ENCODE results near the gene ERP29. TPM values are rescaled to one million over a fixed set of nuclear protein-coding genes. Genes with fewer than 3 reads are reported as not detected.
A peak's percentile ranks its signal among the peaks of the same experiment; 100 is the strongest.
"Not testable (repeated sequence)": the region's sequence is repeated elsewhere in the genome, so short reads cannot be mapped to it uniquely, and the experiment has no call there.

The ERP29 gene
- polyA plus RNA-seq, 3 donors from 2014 or later: 106 to 137 (median 119) TPM

DNA sequence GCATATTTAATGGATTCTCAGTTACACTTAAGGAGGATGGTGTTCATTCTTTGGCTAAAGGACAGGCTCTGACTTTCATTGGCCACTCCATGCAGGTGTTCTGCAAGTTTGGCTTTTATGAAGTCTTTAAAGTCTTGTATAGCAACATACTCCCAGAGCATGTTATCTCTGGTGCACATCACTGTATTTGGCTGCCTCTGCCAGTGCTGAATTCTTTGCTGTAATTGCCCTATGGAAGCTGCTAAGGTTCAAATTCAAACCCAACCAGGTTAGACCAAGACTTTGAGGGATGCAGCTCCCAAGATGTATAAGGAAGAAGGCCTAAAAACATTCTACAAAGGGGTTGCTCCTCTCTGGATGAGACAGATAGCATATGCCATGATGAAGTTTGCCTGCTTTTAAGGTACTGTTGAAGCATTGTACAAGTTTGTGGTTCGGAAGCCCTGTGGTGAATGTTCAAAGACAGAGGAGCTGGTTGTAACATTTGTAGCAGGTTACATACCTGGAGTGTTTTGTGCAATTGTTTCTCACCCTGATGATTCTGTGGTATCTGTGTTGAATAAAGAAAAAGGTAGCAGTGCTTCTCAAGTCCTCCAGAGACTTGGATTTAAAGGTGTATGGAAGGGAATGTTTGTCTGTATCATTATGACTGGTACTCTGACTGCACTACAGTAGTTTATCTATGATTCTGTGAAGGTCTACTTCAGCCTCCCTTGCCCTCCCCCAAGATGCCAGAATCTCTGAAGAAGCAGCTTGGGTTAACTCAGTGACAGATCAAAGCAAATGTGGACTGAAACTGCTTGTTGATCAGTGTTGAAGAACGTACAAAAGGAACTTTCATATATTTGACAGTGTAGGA lies 19.7 kb upstream of the ERP29 start:
- Mint-ChIP-seq H3K4me1 (peaks cover 38 to 44% of the 10 kb centered on the region in 2 donors), H3K27ac (peak overlapping the region; percentile 22 to 90 (median 82)), H3K36me3 (peaks cover 10 to 12% (median 12%) of the 10 kb centered on the region in 3 donors), H3K4me3 (peak overlapping the region; percentile 80 to 91 (median 87)), H3K27me3 (ENCODE audit: low read depth in 3 of 3) (no peaks in the 10 kb centered on the region), H3K9me3 (no peaks in the 10 kb centered on the region)
- no peak for DNase-seq

GRCh38 chr12:111994211-111995111 lies 18.8 kb upstream of the ERP29 start:
- peaks cover 8 to 12% (median 10%) of the 10 kb centered on the region in 3 donors for H3K36me3 Mint-ChIP-seq
- not testable (repeated sequence) for H3K9me3 Mint-ChIP-seq; H3K27me3 Mint-ChIP-seq (ENCODE audit: low read depth in 3 of 3)
- peaks cover 38 to 48% of the 10 kb centered on the region in 2 donors for H3K4me1 Mint-ChIP-seq
- peak overlapping the region; percentile 80 to 91 (median 87) for H3K4me3 Mint-ChIP-seq
- peak; percentile 23 to 55 (median 34) for DNase-seq
- H3K27ac Mint-ChIP-seq: peak overlapping the region; percentile 22 to 94 (median 85)

DNA sequence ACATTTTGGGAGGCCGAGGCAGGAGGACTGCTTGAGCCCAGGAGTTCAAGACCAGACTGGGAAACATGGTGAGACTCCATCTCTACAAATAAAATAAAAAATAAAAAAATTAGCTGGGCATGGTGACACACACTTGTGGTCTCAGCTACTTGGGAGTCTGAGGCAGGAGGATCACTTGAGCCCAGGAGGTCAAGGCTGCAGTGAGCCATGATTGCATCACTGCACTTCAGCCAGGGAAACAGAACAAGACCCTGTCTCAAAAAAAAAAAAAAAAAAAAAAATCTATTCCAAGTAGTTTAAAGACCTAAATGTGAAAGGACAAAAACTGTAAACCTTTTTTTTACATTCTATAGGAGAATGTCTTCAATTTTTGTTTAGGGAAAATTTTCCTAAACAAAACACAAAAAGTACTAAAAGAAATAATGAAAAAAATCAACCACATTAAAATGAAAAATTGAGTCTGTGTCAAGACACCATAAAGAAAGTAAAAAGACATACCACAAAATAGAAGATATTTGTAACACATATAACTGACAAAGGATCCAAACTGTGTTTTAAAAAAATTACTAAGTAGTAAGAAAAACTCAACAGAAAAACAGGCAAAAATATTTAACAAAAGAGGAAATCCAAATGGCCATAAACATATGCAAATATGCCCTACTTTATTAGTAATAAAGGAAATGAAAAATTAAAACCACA lies 17.3 kb upstream of the ERP29 start:
- Mint-ChIP-seq H3K4me3 (peak overlapping the region in 1 of 5 donors; percentile 18), H3K36me3 (peaks cover 5 to 8% (median 7%) of the 10 kb centered on the region in 3 donors), H3K27me3 (ENCODE audit: low read depth in 3 of 3) (no peaks in the 10 kb centered on the region), H3K27ac (peak overlapping the region in 1 of 6 donors; percentile 4), H3K4me1 (peaks cover 44 to 59% of the 10 kb centered on the region in 2 donors), H3K9me3 (no peaks in the 10 kb centered on the region)
- no peak for DNase-seq

- Mint-ChIP-seq H3K27ac (peak overlapping the region in 3 of 6 donors; percentile 0 to 66 (median 14)), H3K36me3 (peaks cover 0 to 5% (median 3%) of the 10 kb centered on the region in 3 donors), H3K9me3 (no peaks in the 10 kb centered on the region), H3K4me1 (peaks cover 51 to 67% of the 10 kb centered on the region in 2 donors), H3K27me3 (ENCODE audit: low read depth in 3 of 3) (no peaks in the 10 kb centered on the region), H3K4me3 (no peak overlapping the region)
- DNase-seq: no peak
Measured at GRCh38 chr12:111997300-111997699, 15.9 kb upstream of the ERP29 start.

DNA sequence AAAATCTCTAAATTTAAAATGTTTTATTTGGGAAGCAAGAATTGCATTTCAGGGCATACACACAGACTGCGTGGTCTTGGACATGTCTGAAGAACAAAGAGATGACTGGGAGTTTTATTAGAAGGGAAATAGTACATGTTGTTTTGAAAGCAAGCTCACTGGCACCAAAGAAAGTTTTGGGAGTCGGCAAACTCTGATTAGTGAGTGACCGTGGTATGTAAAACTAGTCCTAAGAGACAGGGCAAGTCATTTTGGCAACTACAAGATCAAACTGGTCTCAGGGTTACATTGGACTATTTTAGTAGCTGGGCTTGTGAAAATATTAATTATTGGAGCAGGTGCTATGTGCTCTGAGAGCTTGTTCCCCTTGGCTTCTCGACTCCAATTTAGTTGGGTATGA lies 15.2 kb upstream of the ERP29 start:
- Mint-ChIP-seq H3K9me3 (no peaks in the 10 kb centered on the region), H3K27ac (peak overlapping the region in 2 of 6 donors; percentile 59 to 79), H3K36me3 (peaks cover 0 to 11% (median 9%) of the 10 kb centered on the region in 3 donors), H3K4me3 (no peak overlapping the region), H3K4me1 (peaks cover 53 to 70% of the 10 kb centered on the region in 2 donors), H3K27me3 (ENCODE audit: low read depth in 3 of 3) (no peaks in the 10 kb centered on the region)
- DNase-seq: no peak

- H3K4me1 Mint-ChIP-seq: peaks cover 44 to 60% of the 10 kb centered on the region in 2 donors
- H3K27ac Mint-ChIP-seq; H3K4me3 Mint-ChIP-seq; H3K27me3 Mint-ChIP-seq (ENCODE audit: low read depth in 3 of 3); H3K9me3 Mint-ChIP-seq; DNase-seq: not testable (repeated sequence)
- peaks cover 0 to 11% (median 11%) of the 10 kb centered on the region in 3 donors for H3K36me3 Mint-ChIP-seq
Measured at GRCh38 chr12:111999129-111999528, 14.1 kb upstream of the ERP29 start.

- DNase-seq: no peak
- Mint-ChIP-seq H3K27ac (peak overlapping the region in 5 of 6 donors; percentile 72 to 92 (median 80)), H3K4me1 (peaks cover 29 to 46% of the 10 kb centered on the region in 2 donors), H3K36me3 (peaks cover 0 to 14% (median 11%) of the 10 kb centered on the region in 3 donors), H3K9me3 (no peaks in the 10 kb centered on the region), H3K27me3 (ENCODE audit: low read depth in 3 of 3) (no peaks in the 10 kb centered on the region), H3K4me3 (peak overlapping the region in 3 of 5 donors; percentile 18 to 47 (median 46))
Measured at GRCh38 chr12:112000820-112001219, 12.4 kb upstream of the ERP29 start.

GRCh38 chr12:112001576-112001975 lies 11.7 kb upstream of the ERP29 start:
- Mint-ChIP-seq H3K27ac (peak overlapping the region; percentile 28 to 92 (median 81)), H3K9me3 (no peaks in the 10 kb centered on the region), H3K36me3 (peaks cover 0 to 14% (median 11%) of the 10 kb centered on the region in 3 donors), H3K4me3 (peak overlapping the region; percentile 49 to 87 (median 73)), H3K27me3 (ENCODE audit: low read depth in 3 of 3) (no peaks in the 10 kb centered on the region), H3K4me1 (peaks cover 26 to 38% of the 10 kb centered on the region in 2 donors)
- DNase-seq: no peak

DNA sequence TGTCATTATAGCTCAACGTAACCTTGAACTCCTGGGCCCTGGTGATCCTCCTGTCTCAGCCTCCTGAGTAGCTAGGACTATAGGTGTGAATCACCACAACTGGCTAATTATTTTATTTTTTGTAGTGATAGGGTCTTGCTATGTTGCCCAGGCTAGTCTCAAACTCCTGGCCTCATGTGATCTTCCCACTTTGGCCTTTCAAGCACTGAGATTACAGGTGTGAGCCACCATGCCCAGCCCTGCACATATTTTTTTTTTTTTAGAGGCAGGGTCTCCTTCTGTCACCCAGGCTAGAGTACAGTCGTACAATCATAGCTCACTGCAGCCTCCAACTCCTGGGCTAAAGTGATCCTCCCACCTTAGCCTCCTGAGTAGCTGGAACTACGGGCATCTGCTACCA lies 9.2 kb upstream of the ERP29 start:
- Mint-ChIP-seq H3K27me3 (ENCODE audit: low read depth in 3 of 3) (no peaks in the 10 kb centered on the region), H3K36me3 (peaks cover 0 to 10% (median 6%) of the 10 kb centered on the region in 3 donors), H3K27ac (no peak overlapping the region), H3K4me3 (no peak overlapping the region), H3K4me1 (peaks cover 26 to 32% of the 10 kb centered on the region in 2 donors), H3K9me3 (no peaks in the 10 kb centered on the region)
- no peak for DNase-seq

DNA sequence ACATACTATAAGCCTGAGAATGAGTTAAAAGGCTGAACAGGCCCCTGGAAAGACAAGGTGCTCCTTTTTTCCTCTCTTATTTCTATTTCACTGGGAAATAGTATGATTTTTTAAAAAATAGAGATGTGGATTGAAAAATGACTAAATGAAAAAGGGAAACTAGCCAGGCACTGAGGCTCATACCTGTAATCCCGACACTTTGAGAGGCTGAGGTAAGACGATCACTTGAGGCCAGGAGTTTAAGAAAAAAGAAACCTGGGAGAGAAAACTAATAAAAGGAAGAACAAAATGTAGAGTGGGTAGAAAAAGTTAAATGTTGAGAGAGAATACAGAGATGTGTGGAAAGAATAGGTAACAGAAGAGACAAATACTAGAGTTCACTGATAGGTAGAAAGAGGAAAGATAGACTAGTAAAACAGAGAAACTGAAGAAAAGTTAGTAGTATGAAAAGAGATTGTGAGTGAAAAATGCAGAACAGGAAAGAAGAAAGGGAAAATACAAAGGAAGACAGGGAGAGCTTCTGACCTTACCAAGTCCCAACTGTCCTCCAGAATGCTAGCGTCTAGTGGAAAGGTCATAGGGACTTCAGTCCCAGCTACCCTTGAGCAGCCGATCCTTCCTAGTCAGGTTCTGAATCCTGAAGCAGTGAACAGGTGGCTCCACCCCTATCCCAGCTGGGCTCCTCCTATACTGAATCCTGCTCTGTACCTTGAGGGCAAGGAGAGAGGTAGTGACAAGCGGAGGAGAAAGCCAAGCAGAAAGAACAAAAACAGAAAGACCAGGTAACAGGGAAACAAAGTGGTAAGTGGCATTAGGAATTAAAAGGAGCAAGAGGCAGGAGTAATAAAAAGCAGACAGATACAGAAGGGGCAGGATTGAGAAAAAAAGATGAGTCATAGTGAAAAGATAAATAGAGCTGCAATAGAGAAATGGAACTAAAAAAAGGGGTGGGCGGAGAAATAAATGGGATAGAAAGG lies 7.5 kb upstream of the ERP29 start:
- no peak overlapping the region for H3K4me3 Mint-ChIP-seq

GRCh38 chr12:112007945-112008344 lies 5.3 kb upstream of the ERP29 start:
- H3K4me1 Mint-ChIP-seq: peaks cover 24 to 28% of the 10 kb centered on the region in 2 donors
- peaks cover 0 to 5% (median under 1%) of the 10 kb centered on the region in 3 donors for H3K36me3 Mint-ChIP-seq
- H3K27me3 Mint-ChIP-seq (ENCODE audit: low read depth in 3 of 3): peaks cover 2 to 7% (median 2%) of the 10 kb centered on the region in 3 donors
- no peak overlapping the region for H3K27ac Mint-ChIP-seq
- DNase-seq: no peak
- H3K9me3 Mint-ChIP-seq: no peaks in the 10 kb centered on the region
- H3K4me3 Mint-ChIP-seq: no peak overlapping the region

More for the DNA sequence above, 7.5 kb upstream of the ERP29 start:
- peaks cover 0 to 10% (median 6%) of the 10 kb centered on the region in 3 donors for H3K36me3 Mint-ChIP-seq
- peak overlapping the region in 4 of 6 donors; percentile 14 to 78 (median 54) for H3K27ac Mint-ChIP-seq
- H3K9me3 Mint-ChIP-seq: no peaks in the 10 kb centered on the region
- H3K27me3 Mint-ChIP-seq (ENCODE audit: low read depth in 3 of 3): no peaks in the 10 kb centered on the region
- H3K4me1 Mint-ChIP-seq: peaks cover 25 to 30% of the 10 kb centered on the region in 2 donors
- no peak for DNase-seq

DNA sequence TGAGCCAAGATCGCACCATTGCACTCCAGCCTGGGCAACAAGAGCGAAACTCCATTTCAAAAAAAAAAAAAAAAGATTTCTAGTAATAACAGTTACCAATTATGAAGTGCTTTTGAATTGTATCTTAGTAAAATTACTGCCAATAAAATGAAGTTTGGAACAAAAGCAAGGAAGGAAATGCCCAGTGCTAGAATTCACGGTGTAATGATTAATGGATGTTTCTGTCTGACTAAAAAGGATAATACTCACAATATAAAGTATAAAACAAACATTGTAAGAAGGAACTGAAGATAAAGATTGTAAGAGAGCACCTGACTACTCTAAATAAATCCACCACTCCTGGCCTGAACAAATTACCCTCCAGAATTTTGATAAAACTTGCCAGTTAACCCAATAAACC lies 4.3 kb upstream of the ERP29 start:
- no peak for DNase-seq
- Mint-ChIP-seq H3K4me1 (peaks cover 23 to 27% of the 10 kb centered on the region in 2 donors), H3K27me3 (ENCODE audit: low read depth in 3 of 3) (peaks cover 5 to 8% (median 7%) of the 10 kb centered on the region in 3 donors), H3K27ac (peak overlapping the region in 2 of 6 donors; percentile 12 to 19), H3K9me3 (no peaks in the 10 kb centered on the region), H3K4me3 (no peak overlapping the region), H3K36me3 (peaks cover 0 to 3% (median 0%) of the 10 kb centered on the region in 3 donors)

Data from immature natural killer cell (primary cell).